ENCODE measurements around the gene CNTD1.

- no peak for TF ChIP-seq EZH2 (IDR thresholded peaks at IDR 0.05)
- TF ChIP-seq POLR2AphosphoS5 (IDR thresholded peaks at IDR 0.05; ENCODE audit: borderline replicate concordance, low read depth, low read length) = no peak
These were observed 53.7 kb downstream of the CNTD1 start for GRCh38 chr17:42852351-42852750.
